DND-41 (cell line): ENCODE measurements around the gene POLR1F.
"Not testable (repeated sequence)": the region's sequence is repeated elsewhere in the genome, so short reads cannot be mapped to it uniquely, and the experiment has no call there.

Experiments
- ATAC-seq: fragments of 200-7000 bp; cut with Tn5 transposase; 3 replicates; pipeline ENCODE4 v1.9.1; 2021; ENCODE audit warnings: low read depth; ENCODE audit not compliant: insufficient read depth
- DNase-seq: peaks from one replicate; pipeline ENCODE4 v3.0.0-alpha.2; 2020
- H2AFZ ChIP-seq: 2 replicates; pipeline ENCODE4 v1.6.0; 2012; ENCODE audit warnings: low read depth, low read length
- H3K27ac ChIP-seq: 2 replicates; pipeline ENCODE4 v1.5.1; 2012; ENCODE audit warnings: low read length, inconsistent platforms
- H3K27me3 ChIP-seq: fragments of 200-600 bp; sonication (generic); 2 replicates; pipeline ENCODE4 v1.6.0; 2012; ENCODE audit warnings: low read length, mild to moderate bottlenecking, inconsistent platforms; ENCODE audit not compliant: insufficient read depth, poor library complexity
- H3K36me3 ChIP-seq: 2 replicates; pipeline ENCODE4 v1.5.1; 2012; ENCODE audit warnings: low read length, inconsistent platforms; ENCODE audit not compliant: insufficient read depth
- H3K4me1 ChIP-seq: 2 replicates; pipeline ENCODE4 v1.5.1; 2012; ENCODE audit warnings: mild to moderate bottlenecking, low read length; ENCODE audit not compliant: insufficient read depth
- H3K4me2 ChIP-seq: 2 replicates; pipeline ENCODE4 v1.6.0; 2012; ENCODE audit warnings: mild to moderate bottlenecking, moderate library complexity, low read length, inconsistent platforms; ENCODE audit not compliant: insufficient read depth
- H3K4me3 ChIP-seq, 2 experiments: fragments of 200-600 bp in 1 of 2; shearing (Covaris generic) in 1 of 2; 2 replicates each; pipeline ENCODE4 v1.5.1; 2012 to 2016; ENCODE audit warnings: inconsistent platforms in 2 of 2, low read length in 2 of 2, mild to moderate bottlenecking in 2 of 2, low read depth in 1 of 2, moderate library complexity in 1 of 2
- H3K79me2 ChIP-seq: 2 replicates; pipeline ENCODE4 v1.6.0; 2012; ENCODE audit warnings: low read length, inconsistent platforms; ENCODE audit not compliant: insufficient read depth
- H3K9ac ChIP-seq: 2 replicates; pipeline ENCODE4 v1.6.0; 2012; ENCODE audit warnings: low read depth, mild to moderate bottlenecking, inconsistent platforms, low read length, moderate library complexity
- H3K9me3 ChIP-seq: 2 replicates; pipeline ENCODE4 v1.5.1; 2012; ENCODE audit warnings: low read length, moderate library complexity, mild to moderate bottlenecking, inconsistent platforms; ENCODE audit not compliant: insufficient read depth, severe bottlenecking
- H4K20me1 ChIP-seq: 2 replicates; pipeline ENCODE4 v1.6.0; 2012; ENCODE audit warnings: low read length; ENCODE audit not compliant: insufficient read depth
- EZH2 ChIP-seq: IDR thresholded peaks from 3 replicates; pipeline ENCODE4 v1.6.1; 2012; ENCODE audit warnings: borderline replicate concordance, low read depth, mild to moderate bottlenecking, moderate library complexity, low read length, inconsistent platforms; ENCODE audit not compliant: severe bottlenecking
- TF ChIP-seq, protein P1 (sequence below): IDR thresholded peaks from 2 replicates; pipeline ENCODE4 v1.5.1; 2012; ENCODE audit warnings: borderline replicate concordance, low read length, moderate library complexity, mild to moderate bottlenecking; ENCODE audit not compliant: poor library complexity, severe bottlenecking; ENCODE audit errors: extremely low read depth

POLR1F gene

DNA sequence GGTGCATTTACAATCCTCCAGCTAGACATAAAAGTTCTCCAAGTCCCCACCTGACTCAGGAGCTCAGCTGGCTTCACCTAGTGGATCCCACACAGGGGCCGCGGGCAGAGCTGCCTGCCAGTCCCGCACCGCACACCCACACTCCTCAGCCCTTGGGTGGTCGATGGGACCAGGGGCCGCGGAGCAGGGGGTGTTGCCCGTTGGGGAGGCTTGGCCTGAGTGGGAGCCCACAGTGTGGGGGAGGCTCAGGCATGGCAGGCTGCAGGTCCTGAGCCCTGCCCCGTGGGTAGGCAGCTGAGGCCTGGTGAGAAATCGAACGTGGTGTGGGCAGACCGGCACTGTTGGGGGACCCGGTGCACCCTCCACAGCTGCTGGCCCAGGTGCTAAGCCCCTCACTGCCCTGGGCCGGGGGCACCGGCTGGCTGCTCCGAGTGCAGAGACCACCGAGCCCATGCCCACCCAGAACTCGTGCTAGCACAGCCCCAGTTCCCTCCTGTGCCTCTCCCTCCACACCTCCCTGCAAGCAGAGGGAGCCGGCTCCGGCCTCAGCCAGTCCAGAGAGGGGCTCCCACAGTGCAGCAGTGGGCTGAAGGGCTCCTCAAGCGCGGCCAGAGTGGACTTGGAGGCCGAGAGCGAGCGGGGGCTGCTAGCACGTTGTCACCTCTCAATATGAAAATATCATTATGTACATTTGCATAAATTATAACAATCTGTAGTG is 16.6 kb downstream of the POLR1F start:
- no peak overlapping the region for H3K9ac ChIP-seq
- H3K27me3 ChIP-seq = no peaks in the 10 kb centered on the region
- H3K36me3 ChIP-seq = peaks cover 7% of the 10 kb centered on the region; the same call in 1 of the 2 replicates
- H4K20me1 ChIP-seq = no peaks in the 10 kb centered on the region
- no peaks in the 10 kb centered on the region for H3K4me1 ChIP-seq
- H3K4me2 ChIP-seq = no peak overlapping the region
- no peaks in the 10 kb centered on the region for H3K79me2 ChIP-seq
- H3K9me3 ChIP-seq = no peaks in the 10 kb centered on the region
- H2AFZ ChIP-seq = no peak overlapping the region
- ATAC-seq = no peak
- H3K4me3 ChIP-seq = no peak overlapping the region
- no peak for TF ChIP-seq EZH2
- no peak for DNase-seq
- H3K27ac ChIP-seq = no peak overlapping the region

DNA sequence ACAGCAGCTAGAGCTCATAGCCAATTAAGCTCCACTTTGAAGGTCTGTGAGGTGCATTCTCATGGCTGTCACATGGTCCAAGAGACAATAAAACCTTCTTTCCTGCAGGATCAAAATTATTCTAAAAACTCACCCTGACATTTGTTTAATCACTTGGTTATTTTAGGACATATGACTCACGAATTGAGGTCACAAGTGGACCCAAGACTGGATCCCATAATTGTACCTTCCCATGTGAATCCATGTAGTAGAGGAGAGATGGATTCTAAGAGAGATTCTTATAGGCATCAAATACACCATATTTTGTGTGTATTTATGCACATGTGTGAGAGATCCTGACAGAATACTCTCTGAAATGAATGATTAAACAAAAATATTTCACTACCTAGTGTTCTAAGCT is 18.1 kb downstream of the POLR1F start:
- Histone ChIP-seq H3K79me2 (no peaks in the 10 kb centered on the region), H3K9me3 (no peaks in the 10 kb centered on the region), H3K4me2 (no peak overlapping the region), H3K4me3 (no peak overlapping the region), H3K27ac (no peak overlapping the region), H2AFZ (no peak overlapping the region), H3K9ac (no peak overlapping the region), H3K27me3 (no peaks in the 10 kb centered on the region), H3K36me3 (no peaks in the 10 kb centered on the region; the same call in 1 of the 2 replicates), H3K4me1 (no peaks in the 10 kb centered on the region), H4K20me1 (no peaks in the 10 kb centered on the region)
- no peak for DNase-seq
- TF ChIP-seq, protein P1, sequence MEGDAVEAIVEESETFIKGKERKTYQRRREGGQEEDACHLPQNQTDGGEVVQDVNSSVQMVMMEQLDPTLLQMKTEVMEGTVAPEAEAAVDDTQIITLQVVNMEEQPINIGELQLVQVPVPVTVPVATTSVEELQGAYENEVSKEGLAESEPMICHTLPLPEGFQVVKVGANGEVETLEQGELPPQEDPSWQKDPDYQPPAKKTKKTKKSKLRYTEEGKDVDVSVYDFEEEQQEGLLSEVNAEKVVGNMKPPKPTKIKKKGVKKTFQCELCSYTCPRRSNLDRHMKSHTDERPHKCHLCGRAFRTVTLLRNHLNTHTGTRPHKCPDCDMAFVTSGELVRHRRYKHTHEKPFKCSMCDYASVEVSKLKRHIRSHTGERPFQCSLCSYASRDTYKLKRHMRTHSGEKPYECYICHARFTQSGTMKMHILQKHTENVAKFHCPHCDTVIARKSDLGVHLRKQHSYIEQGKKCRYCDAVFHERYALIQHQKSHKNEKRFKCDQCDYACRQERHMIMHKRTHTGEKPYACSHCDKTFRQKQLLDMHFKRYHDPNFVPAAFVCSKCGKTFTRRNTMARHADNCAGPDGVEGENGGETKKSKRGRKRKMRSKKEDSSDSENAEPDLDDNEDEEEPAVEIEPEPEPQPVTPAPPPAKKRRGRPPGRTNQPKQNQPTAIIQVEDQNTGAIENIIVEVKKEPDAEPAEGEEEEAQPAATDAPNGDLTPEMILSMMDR = no peak
- no peak for TF ChIP-seq EZH2
- no peak for ATAC-seq

DNA sequence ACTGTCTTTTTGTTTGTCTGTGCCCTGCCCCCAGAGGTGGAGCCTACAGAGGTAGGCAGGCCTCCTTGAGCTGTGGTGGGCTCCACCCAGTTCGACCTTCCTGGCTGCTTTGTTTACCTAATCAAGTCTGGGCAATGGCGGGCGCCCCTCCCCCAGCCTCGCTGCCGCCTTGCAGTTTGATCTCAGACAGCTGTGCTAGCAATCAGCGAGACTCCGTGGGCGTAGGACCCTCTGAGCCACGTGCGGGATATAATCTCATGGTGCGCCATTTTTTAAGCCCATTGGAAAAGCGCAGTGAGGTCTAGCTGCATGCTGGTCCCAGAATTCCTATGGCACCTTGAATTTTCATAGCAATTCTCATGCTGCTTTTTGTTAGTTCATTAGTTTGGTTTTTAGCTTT is 19.7 kb downstream of the POLR1F start:
- H3K27ac ChIP-seq, H2AFZ ChIP-seq, H3K79me2 ChIP-seq, H3K9ac ChIP-seq, ATAC-seq, H3K9me3 ChIP-seq, H3K36me3 ChIP-seq, H3K4me3 ChIP-seq, H4K20me1 ChIP-seq, DNase-seq, H3K4me2 ChIP-seq, H3K4me1 ChIP-seq, H3K27me3 ChIP-seq: not testable (repeated sequence)

DNA sequence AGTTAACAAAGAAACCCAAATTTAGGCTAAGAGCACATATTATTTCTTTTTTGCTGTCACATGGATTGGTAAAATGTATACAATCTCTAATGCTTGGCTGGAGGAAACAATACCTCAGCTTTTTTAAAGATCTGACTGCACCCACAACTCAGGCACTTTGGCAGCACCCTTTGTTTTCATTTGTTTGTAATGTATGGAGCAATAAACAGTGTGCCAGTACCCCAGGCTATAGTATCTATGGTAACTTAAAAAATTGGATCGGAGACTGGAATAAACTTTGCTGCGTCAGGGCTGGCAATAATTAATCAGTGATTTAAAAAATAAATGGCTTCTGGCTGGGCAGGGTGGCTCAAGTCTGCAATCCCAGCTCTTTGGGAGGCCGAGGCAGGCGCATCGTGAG is 27.2 kb downstream of the POLR1F start:
- Histone ChIP-seq H3K27me3 (no peaks in the 10 kb centered on the region), H3K27ac (no peak overlapping the region), H3K4me1 (peaks cover 17% of the 10 kb centered on the region), H4K20me1 (no peaks in the 10 kb centered on the region), H3K79me2 (no peaks in the 10 kb centered on the region), H3K4me2 (no peak overlapping the region), H3K9ac (no peak overlapping the region), H3K4me3 (no peak overlapping the region), H2AFZ (no peak overlapping the region), H3K9me3 (no peaks in the 10 kb centered on the region), H3K36me3 (no peaks in the 10 kb centered on the region)
- DNase-seq (no peak), ATAC-seq (no peak)
- no peak for TF ChIP-seq EZH2
- TF ChIP-seq, protein P1 = no peak
